ENCODE measurements around the gene RNH1. TPM values are rescaled to one million over a fixed set of nuclear protein-coding genes. Genes with fewer than 3 reads are reported as not detected.

RNH1 gene
- total RNA-seq, 1 donor from 2014 or later = 237 TPM

GRCh38 chr11:461626-462025, 45.4 kb downstream of the RNH1 start:
- Histone ChIP-seq H3K36me3 (peaks cover 34% of the 10 kb centered on the region), H3K9me3 (no peaks in the 10 kb centered on the region), H3K27ac (peak overlapping the region; percentile 53), H3K27me3 (ENCODE audit: low read depth) (no peaks in the 10 kb centered on the region), H3K4me1 (peaks cover 7% of the 10 kb centered on the region), H3K4me3 (no peak overlapping the region)
- intact Hi-C loops (cut with DNase I) = no loop called here
- DNase-seq (no peak), ATAC-seq (no peak)
- TF ChIP-seq CTCF (IDR thresholded peaks at IDR 0.05) = no peak

GRCh38 chr11:460331-461199, 46.5 kb downstream of the RNH1 start:
- H3K9me3 ChIP-seq = no peaks in the 10 kb centered on the region
- H3K27ac ChIP-seq = peak overlapping the region; percentile 53
- DNase-seq (peak; percentile 53), ATAC-seq (peak; percentile 67 to 83)
- intact Hi-C loops (cut with DNase I) = no loop called here
- H3K4me1 ChIP-seq = no peaks in the 10 kb centered on the region
- peaks cover 34% of the 10 kb centered on the region for H3K36me3 ChIP-seq
- TF ChIP-seq CTCF (IDR thresholded peaks at IDR 0.05) = no peak
- H3K27me3 ChIP-seq (ENCODE audit: low read depth) = no peaks in the 10 kb centered on the region
- no peak overlapping the region for H3K4me3 ChIP-seq

GRCh38 chr11:459511-460220, 47.4 kb downstream of the RNH1 start:
- H3K27me3 ChIP-seq (ENCODE audit: low read depth) = no peaks in the 10 kb centered on the region
- DNase-seq = peak; percentile 30
- no peaks in the 10 kb centered on the region for H3K4me1 ChIP-seq
- ATAC-seq = peak in 1 of 2 donors; percentile 16
- H3K27ac ChIP-seq = peak overlapping the region; percentile 53
- H3K9me3 ChIP-seq = no peaks in the 10 kb centered on the region
- peaks cover 34% of the 10 kb centered on the region for H3K36me3 ChIP-seq
- no peak overlapping the region for H3K4me3 ChIP-seq
- intact Hi-C loops (cut with DNase I) = no loop called here
- TF ChIP-seq CTCF (IDR thresholded peaks at IDR 0.05) = no peak

- H3K27ac ChIP-seq = no peak overlapping the region
- intact Hi-C loops (cut with DNase I) = no loop called here
- H3K27me3 ChIP-seq (ENCODE audit: low read depth) = no peaks in the 10 kb centered on the region
- no peaks in the 10 kb centered on the region for H3K9me3 ChIP-seq
- no peak overlapping the region for H3K4me3 ChIP-seq
- peaks cover 1% of the 10 kb centered on the region for H3K4me1 ChIP-seq
- no peak for TF ChIP-seq CTCF (IDR thresholded peaks at IDR 0.05)
- peaks cover 48% of the 10 kb centered on the region for H3K36me3 ChIP-seq
- no peak for ATAC-seq
- no peak for DNase-seq
Observed at GRCh38 chr11:457111-457760, 49.8 kb downstream of the RNH1 start.

- no peak overlapping the region for H3K4me3 ChIP-seq
- no peak overlapping the region for H3K27ac ChIP-seq
- intact Hi-C loops (cut with DNase I) = no loop called here
- DNase-seq = no peak
- H3K9me3 ChIP-seq = no peaks in the 10 kb centered on the region
- no peak for TF ChIP-seq CTCF (IDR thresholded peaks at IDR 0.05)
- H3K4me1 ChIP-seq = peaks cover 8% of the 10 kb centered on the region
- peaks cover 46% of the 10 kb centered on the region for H3K36me3 ChIP-seq
- H3K27me3 ChIP-seq (ENCODE audit: low read depth) = no peaks in the 10 kb centered on the region
- no peak for ATAC-seq
Observed at GRCh38 chr11:456533-456932, 50.5 kb downstream of the RNH1 start.

All from lower lobe of right lung (tissue), 2 donors.